Measurements from ENCODE around the gene TP63.
"Not testable (repeated sequence)": the region's sequence is repeated elsewhere in the genome, so short reads cannot be mapped to it uniquely, and the experiment has no call there.

Gene TP63

GRCh38 chr3:189744235-189744634 is 113.0 kb downstream of the TP63 start:
- no peak overlapping the region for H3K4me3 Mint-ChIP-seq
- H3K4me1 Mint-ChIP-seq (ENCODE audit: low read depth): no peaks in the 10 kb centered on the region
- H3K9me3 Mint-ChIP-seq: peaks cover 8% of the 10 kb centered on the region
- H3K36me3 Mint-ChIP-seq (ENCODE audit: low read depth): no peaks in the 10 kb centered on the region
- H3K27ac Mint-ChIP-seq: no peak overlapping the region
- no peaks in the 10 kb centered on the region for H3K27me3 Mint-ChIP-seq

- H3K4me3 Mint-ChIP-seq: no peak overlapping the region
- no peaks in the 10 kb centered on the region for H3K36me3 Mint-ChIP-seq (ENCODE audit: low read depth)
- H3K4me1 Mint-ChIP-seq (ENCODE audit: low read depth): no peaks in the 10 kb centered on the region
- no peak overlapping the region for H3K27ac Mint-ChIP-seq
- peaks cover 8% of the 10 kb centered on the region for H3K9me3 Mint-ChIP-seq
- no peaks in the 10 kb centered on the region for H3K27me3 Mint-ChIP-seq
Observed at GRCh38 chr3:189745622-189746021, 114.4 kb downstream of the TP63 start.

- H3K4me1 Mint-ChIP-seq (ENCODE audit: low read depth): no peaks in the 10 kb centered on the region
- H3K36me3 Mint-ChIP-seq (ENCODE audit: low read depth): no peaks in the 10 kb centered on the region
Observed at GRCh38 chr3:189748046-189748445, 116.9 kb downstream of the TP63 start.

DNA sequence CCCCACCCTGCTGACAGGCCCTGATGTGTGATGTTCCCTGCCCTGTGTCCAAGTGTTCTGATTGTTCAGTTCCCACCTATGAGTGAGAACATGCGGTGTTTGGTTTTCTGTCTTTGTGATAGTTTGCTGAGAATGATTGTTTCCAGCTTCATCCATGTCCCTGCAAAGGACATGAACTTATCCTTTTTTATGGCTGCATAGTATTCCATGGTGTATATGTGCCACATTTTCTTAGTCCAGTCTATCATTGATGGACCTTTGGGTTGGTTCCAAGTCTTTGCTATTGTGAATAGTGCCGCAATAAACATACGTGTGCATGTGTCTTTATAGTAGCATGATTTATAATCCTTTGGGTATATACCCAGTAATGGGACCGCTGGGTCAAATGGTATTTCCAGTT is 119.8 kb downstream of the TP63 start:
- not testable (repeated sequence) for H3K36me3 Mint-ChIP-seq (ENCODE audit: low read depth); H3K4me1 Mint-ChIP-seq (ENCODE audit: low read depth); H3K9me3 Mint-ChIP-seq; H3K4me3 Mint-ChIP-seq; H3K27ac Mint-ChIP-seq; H3K27me3 Mint-ChIP-seq

More at GRCh38 chr3:189748046-189748445, 116.9 kb downstream of the TP63 start:
- Mint-ChIP-seq H3K27ac (no peak overlapping the region), H3K9me3 (peaks cover 8% of the 10 kb centered on the region), H3K4me3 (no peak overlapping the region), H3K27me3 (no peaks in the 10 kb centered on the region)

- Mint-ChIP-seq H3K4me3 (no peak overlapping the region), H3K4me1 (ENCODE audit: low read depth) (no peaks in the 10 kb centered on the region), H3K36me3 (ENCODE audit: low read depth) (no peaks in the 10 kb centered on the region), H3K9me3 (no peaks in the 10 kb centered on the region), H3K27me3 (no peaks in the 10 kb centered on the region), H3K27ac (no peak overlapping the region)
Observed at GRCh38 chr3:189754356-189754755, 123.2 kb downstream of the TP63 start.

DNA sequence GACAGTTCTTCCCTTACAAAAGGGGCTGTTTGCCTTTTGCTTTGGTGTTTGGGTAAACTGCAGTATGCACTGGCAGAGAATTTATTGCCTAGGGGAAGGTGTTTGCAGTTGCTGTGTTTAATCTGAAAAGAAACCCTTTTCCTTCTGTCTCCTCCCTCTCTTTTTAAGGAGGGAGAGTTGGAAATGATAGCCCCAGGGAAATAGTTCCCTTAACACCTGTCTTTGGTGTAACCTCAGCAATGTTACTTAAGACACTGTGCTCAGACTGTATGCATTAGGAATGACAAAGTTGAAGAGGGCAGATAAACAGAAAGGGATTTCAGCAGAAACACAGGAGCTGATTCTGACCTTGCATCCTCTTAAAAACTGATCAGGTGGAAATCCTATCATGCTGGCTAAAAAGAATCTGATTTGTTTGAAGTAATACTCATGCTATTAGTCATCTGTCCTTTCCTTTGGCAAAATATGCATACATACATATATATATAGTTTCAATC is 125.4 kb downstream of the TP63 start:
- no peaks in the 10 kb centered on the region for H3K36me3 Mint-ChIP-seq (ENCODE audit: low read depth)

GRCh38 chr3:189758186-189758585 is 127.0 kb downstream of the TP63 start:
- Mint-ChIP-seq H3K36me3 (ENCODE audit: low read depth) (no peaks in the 10 kb centered on the region), H3K4me1 (ENCODE audit: low read depth) (no peaks in the 10 kb centered on the region), H3K4me3 (no peak overlapping the region), H3K27ac (no peak overlapping the region), H3K9me3 (no peaks in the 10 kb centered on the region), H3K27me3 (no peaks in the 10 kb centered on the region)

More for the DNA sequence above, 125.4 kb downstream of the TP63 start:
- H3K4me1 Mint-ChIP-seq (ENCODE audit: low read depth): no peaks in the 10 kb centered on the region
- no peaks in the 10 kb centered on the region for H3K27me3 Mint-ChIP-seq
- no peaks in the 10 kb centered on the region for H3K9me3 Mint-ChIP-seq
- no peak overlapping the region for H3K4me3 Mint-ChIP-seq
- H3K27ac Mint-ChIP-seq: no peak overlapping the region

GRCh38 chr3:189766416-189766815 is 135.2 kb downstream of the TP63 start:
- no peaks in the 10 kb centered on the region for H3K36me3 Mint-ChIP-seq (ENCODE audit: low read depth)
- H3K27ac Mint-ChIP-seq: no peak overlapping the region
- H3K4me1 Mint-ChIP-seq (ENCODE audit: low read depth): no peaks in the 10 kb centered on the region
- H3K9me3 Mint-ChIP-seq: no peaks in the 10 kb centered on the region
- H3K4me3 Mint-ChIP-seq: no peak overlapping the region
- no peaks in the 10 kb centered on the region for H3K27me3 Mint-ChIP-seq

- Mint-ChIP-seq H3K9me3 (no peaks in the 10 kb centered on the region), H3K27ac (no peak overlapping the region), H3K4me1 (ENCODE audit: low read depth) (no peaks in the 10 kb centered on the region), H3K36me3 (ENCODE audit: low read depth) (no peaks in the 10 kb centered on the region), H3K27me3 (no peaks in the 10 kb centered on the region), H3K4me3 (no peak overlapping the region)
Observed at GRCh38 chr3:189771842-189772450, 140.8 kb downstream of the TP63 start.

GRCh38 chr3:189772584-189772983 is 141.4 kb downstream of the TP63 start:
- Mint-ChIP-seq H3K4me3 (no peak overlapping the region), H3K9me3 (no peaks in the 10 kb centered on the region), H3K4me1 (ENCODE audit: low read depth) (no peaks in the 10 kb centered on the region), H3K27me3 (no peaks in the 10 kb centered on the region), H3K27ac (no peak overlapping the region), H3K36me3 (ENCODE audit: low read depth) (no peaks in the 10 kb centered on the region)

DNA sequence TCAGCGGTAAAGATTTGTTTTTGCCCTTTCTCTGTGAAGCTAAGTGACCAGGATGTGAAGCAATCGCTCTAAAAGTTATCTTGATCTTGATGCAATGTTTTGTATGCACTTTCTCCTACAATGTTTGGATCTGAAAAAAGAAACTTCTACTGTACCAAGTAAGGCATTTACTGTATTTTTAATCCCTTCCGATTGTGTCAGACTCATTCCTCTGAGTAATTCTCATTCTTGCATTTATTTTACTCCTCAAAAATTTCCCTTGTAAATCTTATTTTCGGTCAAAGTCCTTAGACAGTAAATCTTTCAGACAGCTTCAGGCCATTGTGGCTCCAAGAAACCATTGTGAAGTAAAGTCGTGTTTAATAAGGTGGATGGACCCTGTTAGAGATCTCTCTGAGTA is 141.9 kb downstream of the TP63 start:
- Mint-ChIP-seq H3K27me3 (no peaks in the 10 kb centered on the region), H3K9me3 (no peaks in the 10 kb centered on the region), H3K36me3 (ENCODE audit: low read depth) (no peaks in the 10 kb centered on the region)

DNA sequence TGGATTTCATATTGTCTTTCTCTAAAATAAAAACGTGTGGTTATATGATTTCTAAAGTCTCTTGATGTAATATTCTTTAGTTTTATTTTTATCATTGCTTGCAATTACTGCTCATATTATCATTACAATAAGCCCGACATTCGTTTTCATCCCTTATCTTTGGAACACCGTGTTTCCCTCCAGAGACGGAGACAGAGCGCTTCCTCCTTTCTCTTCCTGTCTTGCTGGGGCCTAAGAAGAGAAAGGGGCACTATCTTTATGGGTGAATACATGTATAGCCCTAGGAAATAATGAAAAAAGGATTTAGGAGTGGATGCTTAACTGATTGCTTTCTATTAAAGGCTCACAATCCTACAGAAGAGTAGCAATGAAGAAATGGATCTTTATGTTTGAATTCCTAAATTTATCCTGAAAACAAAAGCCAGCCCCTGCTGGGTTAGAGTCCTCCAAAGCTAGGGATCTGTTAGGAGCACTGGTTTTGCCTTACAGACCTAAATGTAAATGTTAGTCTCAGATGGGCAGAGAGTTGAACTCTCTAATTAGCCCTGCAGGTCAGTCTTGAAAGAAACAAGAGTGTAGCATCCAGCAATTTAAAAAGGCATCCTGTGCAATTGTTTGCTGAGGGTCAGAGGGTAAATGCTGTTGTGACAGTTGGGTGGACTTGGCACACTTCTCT is 145.1 kb downstream of the TP63 start:
- no peak overlapping the region for H3K27ac Mint-ChIP-seq
- no peaks in the 10 kb centered on the region for H3K36me3 Mint-ChIP-seq (ENCODE audit: low read depth)
- no peaks in the 10 kb centered on the region for H3K27me3 Mint-ChIP-seq
- no peaks in the 10 kb centered on the region for H3K9me3 Mint-ChIP-seq
- H3K4me1 Mint-ChIP-seq (ENCODE audit: low read depth): peaks cover 6% of the 10 kb centered on the region
- no peak overlapping the region for H3K4me3 Mint-ChIP-seq

More for the DNA sequence above, 141.9 kb downstream of the TP63 start:
- Mint-ChIP-seq H3K27ac (no peak overlapping the region), H3K4me1 (ENCODE audit: low read depth) (no peaks in the 10 kb centered on the region), H3K4me3 (no peak overlapping the region)

DNA sequence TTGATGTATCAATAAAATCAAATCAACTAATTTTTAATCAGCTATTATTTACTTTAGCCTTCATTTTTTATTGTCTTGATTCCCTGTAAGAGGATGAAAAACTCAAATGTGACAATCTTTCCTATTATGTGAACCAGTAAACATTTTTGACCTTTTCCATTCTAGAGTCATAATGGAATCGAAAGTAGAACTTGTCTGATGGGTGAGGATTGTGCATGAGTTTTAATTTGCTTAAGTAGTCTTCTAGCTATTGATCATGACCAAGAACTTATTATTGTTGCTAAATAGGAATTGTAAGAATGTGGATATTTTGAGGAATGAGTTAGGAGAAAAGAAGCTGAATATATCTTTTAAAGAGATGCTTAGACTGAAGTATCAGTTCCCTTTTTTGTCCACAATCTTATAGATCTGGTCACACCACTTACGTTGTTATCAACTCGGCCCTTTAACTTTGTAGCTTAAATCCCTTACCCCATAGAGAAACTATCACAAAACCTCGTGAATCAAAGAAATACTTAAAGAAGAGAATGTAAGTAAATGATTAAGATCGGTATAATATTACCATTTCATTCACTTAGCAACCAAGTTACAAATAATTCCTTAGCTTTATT is 147.3 kb downstream of the TP63 start:
- Mint-ChIP-seq H3K4me1 (ENCODE audit: low read depth) (peaks cover 6% of the 10 kb centered on the region), H3K9me3 (no peaks in the 10 kb centered on the region), H3K4me3 (no peak overlapping the region), H3K27ac (no peak overlapping the region), H3K36me3 (ENCODE audit: low read depth) (no peaks in the 10 kb centered on the region), H3K27me3 (no peaks in the 10 kb centered on the region)

DNA sequence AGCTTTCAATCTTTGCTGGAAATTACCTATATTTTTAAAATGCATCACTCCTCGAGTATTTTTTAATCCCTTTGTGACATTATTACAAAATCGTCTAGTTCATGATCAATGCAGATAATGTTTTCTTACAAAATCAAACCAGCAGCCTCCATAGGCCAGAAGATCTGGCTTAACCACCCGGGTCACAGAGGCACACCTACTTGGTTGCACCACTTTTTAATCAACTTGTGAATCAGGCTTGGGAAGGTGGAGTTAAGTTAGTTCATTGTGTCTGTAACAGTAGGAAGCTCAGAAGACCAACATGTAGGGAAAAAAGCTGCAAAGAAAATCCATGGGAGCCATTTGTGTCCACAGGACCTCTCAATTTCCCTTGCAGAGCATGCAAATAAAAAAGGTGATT is 148.0 kb downstream of the TP63 start:
- Mint-ChIP-seq H3K4me3 (no peak overlapping the region), H3K27me3 (no peaks in the 10 kb centered on the region), H3K36me3 (ENCODE audit: low read depth) (no peaks in the 10 kb centered on the region), H3K9me3 (no peaks in the 10 kb centered on the region), H3K27ac (no peak overlapping the region), H3K4me1 (ENCODE audit: low read depth) (peaks cover 6% of the 10 kb centered on the region)

DNA sequence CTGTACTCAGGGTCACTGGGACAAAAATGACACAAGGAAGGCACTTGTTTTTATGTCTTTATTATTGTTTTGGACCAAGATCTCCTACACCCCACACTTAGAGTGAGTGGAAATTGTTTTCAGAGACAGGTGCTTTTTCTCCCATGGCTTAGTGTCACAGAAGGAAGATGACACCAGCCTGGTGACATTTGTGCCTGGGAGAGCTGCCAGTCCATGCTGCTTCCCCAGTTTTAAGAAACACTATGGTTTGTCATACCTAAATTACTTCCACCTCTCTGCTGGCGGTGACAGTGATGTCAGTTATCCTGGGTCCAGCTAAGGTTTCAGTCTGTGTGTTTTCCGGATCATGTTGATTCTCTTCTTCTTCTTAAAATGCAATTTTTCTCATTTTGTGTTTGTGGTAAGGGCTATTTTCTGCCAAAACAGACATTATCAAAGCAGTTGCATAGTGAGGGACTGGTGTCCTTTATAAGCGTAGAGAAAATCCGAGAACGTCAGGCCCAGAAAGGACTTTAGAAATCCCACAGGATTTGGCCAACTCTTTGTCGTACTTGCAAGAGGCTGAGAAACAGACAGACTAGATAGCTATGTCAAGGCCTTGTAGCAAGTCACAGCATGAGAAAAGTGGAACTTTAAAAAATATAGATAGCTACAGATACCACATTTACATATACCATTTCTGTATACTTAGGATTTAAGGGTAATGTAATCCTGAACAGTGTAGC is 149.5 kb downstream of the TP63 start:
- Mint-ChIP-seq H3K9me3 (no peaks in the 10 kb centered on the region), H3K27ac (no peak overlapping the region), H3K4me1 (ENCODE audit: low read depth) (peaks cover 6% of the 10 kb centered on the region), H3K4me3 (no peak overlapping the region), H3K36me3 (ENCODE audit: low read depth) (no peaks in the 10 kb centered on the region), H3K27me3 (no peaks in the 10 kb centered on the region)

Data from stimulated activated naive CD8-positive, alpha-beta T cell treated with anti-CD3 and anti-CD28 coated beads, Interleukin-15, Interleukin-2, amounts not matched to agents 100 ng/mL and 50 ng/mL, for 24 hours (primary cell).